Skeletal muscle satellite cell (primary cell): ENCODE data around the gene PKIG.

Source experiments
- H3K27me3 ChIP-seq: 2 replicates; pipeline ENCODE4 v1.7.0; 2013; ENCODE audit warnings: low read length; ENCODE audit not compliant: control insufficient read depth, insufficient read depth
- H3K36me3 ChIP-seq: 2 replicates; pipeline ENCODE4 v1.7.0; 2013; ENCODE audit warnings: mild to moderate bottlenecking, control low read depth, low read length; ENCODE audit not compliant: insufficient read depth
- H3K4me1 ChIP-seq: 2 replicates; pipeline ENCODE4 v1.7.0; 2013; ENCODE audit warnings: low read length; ENCODE audit not compliant: control insufficient read depth, insufficient read depth
- H3K4me2 ChIP-seq: 2 replicates; pipeline ENCODE4 v1.7.0; 2013; ENCODE audit warnings: mild to moderate bottlenecking, low read length
- H3K4me3 ChIP-seq: 2 replicates; pipeline ENCODE4 v1.7.0; 2013; ENCODE audit warnings: low read length
- H3K9ac ChIP-seq: 2 replicates; pipeline ENCODE4 v1.7.0; 2013; ENCODE audit warnings: mild to moderate bottlenecking, low read depth, low read length, moderate library complexity
- H3K9me3 ChIP-seq: replicated peaks from 2 replicates; pipeline ENCODE4 v1.7.0; 2013; ENCODE audit warnings: mild to moderate bottlenecking, control low read depth, low read length

The PKIG gene

DNA sequence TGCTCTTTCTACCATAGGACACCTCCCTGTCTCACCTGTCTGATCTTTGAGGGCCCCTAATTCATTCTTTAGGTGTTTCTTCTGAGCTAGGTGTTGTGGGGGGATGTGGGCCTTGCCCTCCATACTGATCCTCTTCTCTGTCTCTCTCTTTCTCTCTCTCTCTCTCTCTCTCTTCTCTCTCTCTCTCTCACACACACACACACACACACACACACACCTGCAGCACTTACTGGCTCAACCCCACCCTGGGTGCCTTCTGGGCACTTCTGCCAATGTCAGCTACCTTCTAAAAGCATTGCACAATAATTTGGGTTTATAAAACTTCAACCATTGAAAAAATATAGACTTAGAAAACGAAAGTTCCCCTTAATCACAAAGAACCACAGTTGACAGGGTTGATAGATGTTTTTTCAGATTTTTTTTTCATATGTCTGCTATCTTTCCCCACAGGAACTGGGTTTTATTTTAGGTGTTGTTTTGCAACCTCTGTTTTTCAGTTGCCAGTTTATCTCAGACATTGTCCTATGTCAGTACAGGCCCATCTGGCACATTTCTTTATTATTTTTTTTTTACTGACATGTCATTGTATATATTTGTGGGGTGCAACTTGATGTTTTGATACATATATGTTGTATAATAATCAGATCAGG lies 28.1 kb downstream of the PKIG start:
- no peak overlapping the region for H3K4me3 ChIP-seq
- no peaks in the 10 kb centered on the region for H3K27me3 ChIP-seq
- peaks cover 3% of the 10 kb centered on the region for H3K36me3 ChIP-seq

DNA sequence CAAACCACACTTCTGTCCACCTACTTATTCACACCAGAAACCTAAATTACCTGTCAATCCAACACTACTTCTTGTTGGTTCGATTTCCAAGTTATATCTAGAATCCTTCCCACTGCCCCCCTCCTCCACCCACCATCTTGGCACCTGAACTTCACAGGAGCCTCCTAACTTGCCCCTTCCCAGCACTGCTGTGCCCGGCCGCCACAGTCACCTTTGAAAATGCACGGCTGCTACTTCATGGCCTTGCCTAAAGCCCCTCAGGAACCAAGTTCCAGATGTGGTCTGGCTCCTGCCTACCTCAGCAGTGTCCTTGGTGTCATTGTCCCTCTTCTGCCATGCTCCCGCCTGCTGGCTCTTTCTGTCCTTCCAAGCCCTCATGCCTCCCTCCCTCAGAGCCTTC lies 31.2 kb downstream of the PKIG start:
- no peak overlapping the region for H3K4me3 ChIP-seq
- no peak overlapping the region for H3K9ac ChIP-seq
- no peaks in the 10 kb centered on the region for H3K27me3 ChIP-seq
- no peaks in the 10 kb centered on the region for H3K9me3 ChIP-seq
- peaks cover 22% of the 10 kb centered on the region for H3K4me1 ChIP-seq
- peaks cover 8% of the 10 kb centered on the region for H3K36me3 ChIP-seq
- no peak overlapping the region for H3K4me2 ChIP-seq

More for the DNA sequence above, 28.1 kb downstream of the PKIG start:
- Histone ChIP-seq H3K9ac (no peak overlapping the region), H3K4me2 (no peak overlapping the region), H3K9me3 (no peaks in the 10 kb centered on the region), H3K4me1 (peaks cover 18% of the 10 kb centered on the region)

DNA sequence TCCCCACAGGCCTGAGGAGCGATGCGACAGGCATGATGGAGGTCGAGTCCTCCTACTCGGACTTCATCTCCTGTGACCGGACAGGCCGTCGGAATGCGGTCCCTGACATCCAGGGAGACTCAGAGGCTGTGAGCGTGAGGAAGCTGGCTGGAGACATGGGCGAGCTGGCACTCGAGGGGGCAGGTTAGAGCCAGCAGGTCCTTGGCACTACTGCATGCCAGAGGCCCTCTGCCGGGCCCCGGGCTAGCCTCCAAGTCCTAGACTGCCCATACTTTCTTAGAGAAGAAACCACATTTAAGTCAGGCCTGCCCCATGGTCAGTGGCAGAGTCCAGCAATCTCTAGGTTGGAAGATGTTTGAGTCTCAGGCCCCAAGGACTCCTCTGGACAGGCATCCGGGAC lies 32.1 kb downstream of the PKIG start:
- no peak overlapping the region for H3K9ac ChIP-seq
- H3K4me1 ChIP-seq, result peaks cover 18% of the 10 kb centered on the region
- no peak overlapping the region for H3K4me3 ChIP-seq
- H3K27me3 ChIP-seq, result no peaks in the 10 kb centered on the region
- no peaks in the 10 kb centered on the region for H3K9me3 ChIP-seq
- no peak overlapping the region for H3K4me2 ChIP-seq
- H3K36me3 ChIP-seq, result peaks cover 11% of the 10 kb centered on the region

DNA sequence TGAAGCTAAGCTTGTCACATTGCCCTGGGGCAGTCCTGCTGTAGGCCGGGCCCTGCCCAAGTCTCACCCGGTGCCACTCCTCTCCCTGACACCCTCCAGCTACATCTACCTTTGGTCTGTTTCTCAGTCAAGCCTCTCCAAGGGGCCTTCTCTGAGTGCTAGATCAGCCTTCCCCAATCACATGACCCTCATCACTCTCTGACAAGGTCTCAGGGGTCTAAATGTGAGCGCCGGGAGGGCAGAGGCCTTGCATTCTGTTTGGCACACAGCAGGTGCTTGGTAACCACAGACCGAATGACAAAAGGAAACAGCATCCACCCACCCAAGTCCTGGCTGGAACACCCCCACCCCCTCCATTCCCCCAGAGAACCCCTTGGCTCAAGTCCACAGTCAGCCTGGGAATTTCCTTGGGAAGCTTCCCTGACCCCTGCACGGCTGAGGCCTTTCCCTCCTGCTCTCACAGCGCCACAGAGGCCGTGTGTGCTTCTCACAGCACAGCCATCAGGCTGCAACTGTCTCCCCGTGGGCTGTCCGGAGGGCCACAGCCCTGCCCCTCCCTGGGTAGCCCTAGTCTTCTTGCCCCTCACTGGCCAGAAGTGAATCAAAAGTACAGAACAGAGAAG lies 32.9 kb downstream of the PKIG start:
- no peaks in the 10 kb centered on the region for H3K27me3 ChIP-seq
- peaks cover 14% of the 10 kb centered on the region for H3K4me1 ChIP-seq
- peaks cover 11% of the 10 kb centered on the region for H3K36me3 ChIP-seq
- no peak overlapping the region for H3K9ac ChIP-seq
- no peak overlapping the region for H3K4me3 ChIP-seq
- H3K9me3 ChIP-seq, result no peaks in the 10 kb centered on the region
- H3K4me2 ChIP-seq, result no peak overlapping the region

DNA sequence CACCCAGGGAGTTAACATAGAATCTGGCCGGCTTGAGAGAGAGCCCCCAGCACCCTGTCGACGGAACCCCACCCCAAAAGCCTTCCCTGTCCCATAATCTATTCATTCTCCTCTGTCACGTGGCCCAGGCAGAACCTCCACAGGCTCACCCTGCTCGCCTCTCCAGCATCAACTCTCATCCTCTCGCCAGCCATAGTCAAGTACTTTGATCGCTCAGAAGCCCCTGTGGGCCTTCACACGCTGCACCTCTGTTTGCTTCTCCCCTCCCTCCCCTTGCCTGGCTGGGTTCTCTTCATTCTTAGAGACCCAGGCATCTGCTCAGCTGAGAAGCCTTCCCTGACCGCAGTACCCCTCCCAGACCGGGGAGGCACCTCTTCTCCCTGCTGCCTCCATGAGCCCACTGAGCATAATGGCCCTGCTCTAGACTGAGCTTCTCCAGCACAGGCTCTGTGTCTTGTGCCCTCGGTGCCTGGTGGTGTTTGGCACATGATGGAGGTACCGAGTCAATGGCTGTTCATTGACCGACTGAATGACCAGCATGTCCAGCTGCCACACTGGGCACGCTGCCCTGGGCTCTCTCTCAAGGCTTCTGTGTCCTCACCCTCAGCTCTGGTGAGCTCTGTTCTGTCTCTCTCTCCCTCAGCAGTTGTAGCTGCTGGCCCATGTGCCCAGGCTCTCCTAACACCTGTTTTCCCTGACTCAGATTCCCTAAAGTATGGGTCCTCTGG lies 33.7 kb downstream of the PKIG start:
- Histone ChIP-seq H3K4me2 (no peak overlapping the region), H3K36me3 (peaks cover 11% of the 10 kb centered on the region), H3K27me3 (no peaks in the 10 kb centered on the region), H3K9ac (no peak overlapping the region), H3K4me1 (peaks cover 14% of the 10 kb centered on the region), H3K9me3 (no peaks in the 10 kb centered on the region), H3K4me3 (no peak overlapping the region)

DNA sequence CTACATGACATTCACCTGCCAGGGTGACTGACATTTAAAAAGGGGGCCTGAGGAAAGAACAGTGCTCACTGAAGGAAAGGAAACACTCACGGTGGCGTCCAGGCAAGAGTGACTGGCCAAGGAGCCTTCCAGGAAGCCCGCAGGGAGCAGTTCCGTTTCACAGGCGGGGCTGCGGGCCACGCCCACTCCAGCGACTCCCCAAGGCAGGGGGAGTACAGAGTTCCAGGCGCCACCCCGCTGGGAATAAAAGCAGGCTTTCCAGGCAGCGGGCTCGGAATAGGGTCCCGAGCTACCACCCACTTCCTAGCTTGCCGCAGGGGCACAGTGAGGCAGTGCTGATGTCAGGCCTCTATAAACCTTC lies 34.2 kb downstream of the PKIG start:
- Histone ChIP-seq H3K4me1 (peaks cover 14% of the 10 kb centered on the region), H3K4me2 (no peak overlapping the region), H3K27me3 (no peaks in the 10 kb centered on the region), H3K36me3 (peaks cover 11% of the 10 kb centered on the region), H3K9ac (no peak overlapping the region), H3K9me3 (no peaks in the 10 kb centered on the region), H3K4me3 (no peak overlapping the region)

DNA sequence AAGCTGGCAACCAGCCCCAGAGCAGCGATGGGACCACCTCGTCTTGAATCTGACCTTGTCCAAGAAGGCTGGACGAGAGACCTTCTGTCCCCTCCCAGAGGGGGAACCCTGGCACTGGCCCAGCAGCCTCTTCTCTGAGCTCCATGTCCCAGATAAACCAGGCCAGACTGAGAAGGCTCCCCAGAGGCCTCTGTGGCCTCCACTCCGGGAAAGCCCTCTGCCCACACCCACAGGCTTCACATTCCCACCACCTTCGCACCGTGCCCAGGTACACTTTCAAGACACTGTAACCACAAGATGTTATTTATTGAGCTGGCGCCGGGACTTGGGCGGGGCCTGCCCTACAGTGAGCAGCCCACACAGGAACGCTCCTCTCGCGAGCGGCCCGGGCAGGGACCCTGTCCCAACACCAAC lies 35.9 kb downstream of the PKIG start:
- Histone ChIP-seq H3K27me3 (no peaks in the 10 kb centered on the region), H3K36me3 (peaks cover 11% of the 10 kb centered on the region), H3K4me1 (peaks cover 14% of the 10 kb centered on the region), H3K9me3 (peaks cover 6% of the 10 kb centered on the region), H3K4me2 (no peak overlapping the region), H3K9ac (no peak overlapping the region), H3K4me3 (no peak overlapping the region)

DNA sequence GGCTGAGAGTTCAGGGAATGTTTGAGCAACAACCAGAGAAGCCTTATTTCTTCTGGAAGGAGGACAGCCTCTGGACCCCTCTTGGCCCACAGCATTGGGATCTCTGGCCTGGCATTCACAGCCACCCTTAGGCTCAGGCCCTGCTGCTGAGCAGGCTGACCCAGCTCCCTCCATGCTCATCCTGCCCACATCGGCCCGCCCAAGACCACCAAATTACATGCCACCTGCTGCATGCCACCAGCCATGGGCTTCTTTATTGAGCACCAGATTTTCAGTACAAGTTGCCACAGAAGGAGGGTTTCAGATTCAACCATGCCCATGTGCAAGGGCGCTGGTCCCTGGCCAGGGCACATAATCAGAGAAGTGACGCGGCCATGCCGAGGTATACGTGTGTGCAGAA lies 36.9 kb downstream of the PKIG start:
- no peaks in the 10 kb centered on the region for H3K27me3 ChIP-seq
- H3K9me3 ChIP-seq, result peaks cover 7% of the 10 kb centered on the region
- H3K4me1 ChIP-seq, result peaks cover 14% of the 10 kb centered on the region
- no peak overlapping the region for H3K9ac ChIP-seq
- no peak overlapping the region for H3K4me2 ChIP-seq
- H3K36me3 ChIP-seq, result peaks cover 11% of the 10 kb centered on the region
- H3K4me3 ChIP-seq, result no peak overlapping the region

DNA sequence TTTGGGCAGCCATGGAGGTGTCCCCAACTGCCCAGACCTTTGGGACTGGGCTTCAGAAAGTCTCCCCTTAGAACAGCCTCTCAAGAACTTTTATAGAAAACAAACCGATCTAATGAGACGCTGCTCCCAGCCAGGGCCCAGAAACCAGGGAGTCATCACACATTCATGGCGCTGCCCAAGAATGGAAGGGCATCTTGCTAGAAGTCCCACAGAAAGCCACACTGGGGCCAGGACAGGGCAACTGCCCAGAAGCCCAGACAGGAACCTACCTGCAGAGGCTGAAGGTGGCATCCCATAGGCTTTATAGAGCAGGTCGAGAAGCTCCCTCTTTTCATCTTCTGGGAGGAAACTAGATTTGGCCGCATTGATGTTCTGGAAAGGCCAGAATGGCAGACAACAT lies 37.7 kb downstream of the PKIG start:
- peaks cover 8% of the 10 kb centered on the region for H3K4me1 ChIP-seq
- H3K36me3 ChIP-seq, result peaks cover 8% of the 10 kb centered on the region

DNA sequence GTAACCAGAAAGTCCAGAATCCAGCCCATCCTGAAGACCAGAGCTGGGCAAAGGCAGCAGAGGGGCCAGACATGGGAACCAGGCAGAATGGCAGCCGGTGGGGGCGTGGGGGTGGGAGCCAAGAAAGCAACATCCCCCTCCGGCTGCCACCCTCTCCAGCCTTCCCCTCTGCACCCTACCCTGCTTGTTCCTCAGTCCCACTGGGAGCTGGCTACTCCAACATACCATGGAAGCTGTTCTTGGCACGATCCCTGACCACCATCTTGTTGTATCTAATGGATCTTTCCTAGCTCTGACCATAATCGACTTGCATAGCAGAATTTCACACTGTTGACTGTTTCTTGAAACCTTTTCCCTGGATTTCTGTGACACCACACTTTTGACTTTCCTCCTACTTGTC lies 38.9 kb downstream of the PKIG start:
- no peaks in the 10 kb centered on the region for H3K4me1 ChIP-seq
- no peak overlapping the region for H3K4me2 ChIP-seq
- no peak overlapping the region for H3K9ac ChIP-seq
- H3K9me3 ChIP-seq, result peaks cover 7% of the 10 kb centered on the region
- no peak overlapping the region for H3K4me3 ChIP-seq
- H3K27me3 ChIP-seq, result no peaks in the 10 kb centered on the region
- peaks cover 8% of the 10 kb centered on the region for H3K36me3 ChIP-seq

More for the DNA sequence above, 37.7 kb downstream of the PKIG start:
- H3K9ac ChIP-seq, result no peak overlapping the region
- no peak overlapping the region for H3K4me3 ChIP-seq
- H3K27me3 ChIP-seq, result no peaks in the 10 kb centered on the region
- H3K4me2 ChIP-seq, result no peak overlapping the region
- H3K9me3 ChIP-seq, result peaks cover 7% of the 10 kb centered on the region

DNA sequence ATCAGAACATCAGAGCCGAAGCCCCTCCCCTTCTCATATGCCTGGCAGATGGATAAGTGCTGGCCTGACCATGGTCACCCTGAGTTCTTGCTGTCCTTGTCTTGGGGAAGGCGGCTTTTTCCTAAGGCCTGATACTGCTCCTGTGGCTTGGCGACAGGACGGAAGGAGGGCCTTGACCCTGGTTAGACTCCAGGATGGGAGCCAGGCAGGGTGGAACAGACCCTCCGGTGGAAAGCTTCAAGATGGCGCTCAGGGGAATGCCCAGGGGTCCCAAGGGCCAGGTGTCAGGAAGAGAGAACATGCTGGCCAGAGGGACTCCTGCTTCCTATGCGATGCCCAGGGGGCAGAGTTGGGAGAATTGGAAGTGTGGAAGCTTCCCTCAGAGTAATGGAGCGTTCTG lies 39.6 kb downstream of the PKIG start:
- H3K4me2 ChIP-seq, result no peak overlapping the region
- H3K27me3 ChIP-seq, result no peaks in the 10 kb centered on the region

More for the DNA sequence above, 39.6 kb downstream of the PKIG start:
- no peaks in the 10 kb centered on the region for H3K4me1 ChIP-seq
- peaks cover 8% of the 10 kb centered on the region for H3K36me3 ChIP-seq
- peaks cover 7% of the 10 kb centered on the region for H3K9me3 ChIP-seq
- no peak overlapping the region for H3K9ac ChIP-seq
- H3K4me3 ChIP-seq, result no peak overlapping the region
